Muscle layer of duodenum (tissue), 2 donors: ENCODE data around the gene MORN4.

Experiments
- H3K27ac ChIP-seq: one replicate; pipeline ENCODE4 v1.7.0; 2013; ENCODE audit warnings: mild to moderate bottlenecking, low read length
- H3K27me3 ChIP-seq: one replicate; pipeline ENCODE4 v1.7.0; 2013; ENCODE audit warnings: low read depth, mild to moderate bottlenecking, control low read depth, low read length
- H3K36me3 ChIP-seq, 2 donors: one replicate each; pipeline ENCODE4 v1.7.0; 2013; ENCODE audit warnings: low read length in 2 of 2, control low read depth in 1 of 2, mild to moderate bottlenecking in 1 of 2; ENCODE audit not compliant: insufficient read depth in 2 of 2, control insufficient read depth in 1 of 2
- H3K4me1 ChIP-seq, 2 donors: one replicate each; pipeline ENCODE4 v1.7.0; 2013; ENCODE audit warnings: low read length in 2 of 2, mild to moderate bottlenecking in 2 of 2, control low read depth in 1 of 2, moderate library complexity in 1 of 2; ENCODE audit not compliant: insufficient read depth in 2 of 2, control insufficient read depth in 1 of 2
- H3K4me3 ChIP-seq, 2 donors: one replicate each; pipeline ENCODE4 v1.7.0; 2013; ENCODE audit warnings: low read length in 2 of 2, low read depth in 1 of 2, mild to moderate bottlenecking in 1 of 2
- H3K9me3 ChIP-seq, 2 donors: one replicate each; pipeline ENCODE4 v1.7.0; 2013; ENCODE audit warnings: low read length in 2 of 2, control low read depth in 1 of 2, mild to moderate bottlenecking in 1 of 2; ENCODE audit not compliant: control insufficient read depth in 1 of 2
- donor health status: healthy.

Gene MORN4

DNA sequence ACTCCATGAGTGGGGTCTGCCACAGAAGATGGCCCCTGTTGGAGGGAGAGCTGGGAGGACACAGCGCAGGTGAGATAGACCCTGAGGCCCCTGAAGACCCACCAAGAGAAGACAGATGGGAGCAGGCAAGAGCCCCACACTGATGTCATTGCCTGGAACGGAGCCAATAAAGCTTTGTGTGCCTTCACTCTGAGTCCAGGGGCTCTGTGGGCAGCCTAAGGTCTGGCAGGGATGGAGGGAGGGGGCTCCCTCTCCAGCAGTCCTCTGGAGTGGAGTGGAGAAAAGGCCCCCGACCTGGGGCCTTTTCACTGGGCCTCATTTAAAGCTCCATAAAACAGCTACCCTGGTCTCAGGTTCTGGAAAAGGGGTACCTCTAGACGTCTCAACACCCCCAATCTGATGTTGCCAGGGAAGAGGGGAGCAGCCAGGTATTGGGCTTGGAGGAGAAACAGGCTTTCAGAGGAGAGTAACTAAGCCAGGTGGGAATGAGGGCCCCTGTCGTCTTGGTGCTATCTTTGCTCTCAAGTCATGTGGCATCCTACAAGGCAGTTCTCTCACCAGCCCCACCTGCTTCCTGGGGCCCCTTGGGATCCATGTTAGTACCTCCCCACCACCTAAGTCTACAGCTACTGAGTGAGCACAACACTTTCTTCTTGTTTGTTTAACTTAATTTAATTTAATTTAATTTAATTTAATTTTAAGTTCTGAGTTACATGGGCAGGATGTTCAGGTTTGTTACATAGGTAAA lies 42.4 kb downstream of the MORN4 start:
- Histone ChIP-seq H3K4me1 (no peaks in the 10 kb centered on the region), H3K9me3 (no peaks in the 10 kb centered on the region), H3K4me3 (no peak overlapping the region), H3K27me3 (no peaks in the 10 kb centered on the region), H3K27ac (no peak overlapping the region), H3K36me3 (no peaks in the 10 kb centered on the region)

DNA sequence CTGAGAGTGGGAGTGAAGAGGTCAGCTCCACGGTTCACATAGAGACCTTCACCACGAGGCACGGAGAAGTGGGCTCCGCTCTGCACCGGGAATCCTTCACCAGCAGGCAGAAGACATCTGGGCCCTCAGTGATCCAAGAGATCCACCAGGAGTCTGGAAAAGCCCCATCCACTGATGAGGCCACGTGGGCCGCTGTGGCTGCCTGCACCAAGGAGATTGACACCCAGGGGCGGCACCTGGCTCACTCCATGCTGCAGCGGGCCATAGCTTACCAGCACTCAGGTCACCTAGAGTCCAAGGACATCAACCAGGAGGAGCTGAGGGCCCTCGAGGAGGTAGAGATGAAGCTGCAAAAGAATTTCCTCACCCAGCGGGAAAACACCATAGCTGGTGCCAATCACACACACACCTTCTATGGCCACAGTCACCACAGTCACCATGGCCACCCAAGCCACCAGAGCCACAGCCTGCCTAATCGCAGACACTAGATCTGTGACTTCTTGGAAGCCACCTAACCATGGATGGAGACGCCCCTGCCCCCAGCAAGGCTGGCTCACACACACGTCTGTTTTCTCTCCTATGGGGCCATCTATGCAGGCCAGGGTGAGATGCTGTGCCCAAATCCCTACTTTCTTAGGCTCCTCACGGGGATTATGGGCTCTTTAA lies 43.1 kb downstream of the MORN4 start:
- Histone ChIP-seq H3K27me3 (no peaks in the 10 kb centered on the region), H3K36me3 (no peaks in the 10 kb centered on the region), H3K4me1 (no peaks in the 10 kb centered on the region), H3K4me3 (no peak overlapping the region), H3K27ac (no peak overlapping the region), H3K9me3 (no peaks in the 10 kb centered on the region)

DNA sequence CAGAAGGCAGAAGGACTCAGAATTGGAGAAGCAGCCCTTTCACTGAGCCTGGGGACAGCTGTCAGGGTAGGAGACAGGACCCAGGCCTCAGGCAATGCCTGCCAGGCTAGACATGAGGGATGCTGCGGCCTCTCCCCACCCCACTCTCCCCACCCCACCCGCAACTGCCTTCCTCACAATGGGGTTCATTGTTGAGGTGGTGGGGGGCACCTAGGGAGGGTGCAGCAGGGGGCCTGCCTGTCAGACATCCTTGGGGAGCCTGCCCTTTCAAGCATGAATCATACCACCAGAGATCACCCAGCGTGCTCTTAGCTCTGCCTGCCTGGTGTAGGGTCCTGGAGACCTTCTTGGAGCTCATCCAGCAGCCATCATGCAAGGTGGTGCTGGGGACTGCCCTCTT lies 43.8 kb downstream of the MORN4 start, which contains the start of gene C10orf62:
Gene C10orf62, plus strand, starts transcription at position 243 of the 400 bp plus-strand sequence. CDS start 177 bp downstream, outside the sequence.
- Histone ChIP-seq H3K27ac (no peak within 1 kb of the TSS), H3K4me3 (no peak within 1 kb of the TSS)

DNA sequence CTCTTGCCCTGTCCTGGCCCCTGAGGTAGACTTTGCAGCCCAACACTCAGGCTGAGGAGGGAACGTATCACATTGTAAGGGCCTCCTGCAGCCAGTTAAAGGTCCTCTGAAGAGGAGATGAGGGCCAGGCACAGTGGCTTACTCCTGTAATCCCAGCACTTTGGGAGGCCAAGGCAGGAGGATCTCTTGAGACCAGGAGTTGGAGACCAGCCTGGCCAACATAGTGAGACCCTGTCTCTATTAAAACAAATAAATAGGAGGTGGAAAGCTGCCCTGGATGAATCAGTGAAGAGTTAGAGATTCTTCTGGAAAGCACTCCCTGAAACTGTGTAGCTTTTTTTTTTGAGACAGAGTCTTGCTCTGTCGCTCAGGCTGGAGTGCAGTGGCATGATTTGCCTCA lies 46.1 kb downstream of the MORN4 start:
- Histone ChIP-seq H3K27me3 (no peaks in the 10 kb centered on the region), H3K9me3 (no peaks in the 10 kb centered on the region), H3K4me1 (no peaks in the 10 kb centered on the region), H3K36me3 (no peaks in the 10 kb centered on the region), H3K27ac (no peak overlapping the region), H3K4me3 (no peak overlapping the region)

More for the DNA sequence above, 43.8 kb downstream of the MORN4 start, which contains the start of gene C10orf62:
- Histone ChIP-seq H3K4me1 (no peaks in the 10 kb centered on the region), H3K9me3 (no peaks in the 10 kb centered on the region), H3K36me3 (no peaks in the 10 kb centered on the region), H3K27me3 (no peaks in the 10 kb centered on the region)

DNA sequence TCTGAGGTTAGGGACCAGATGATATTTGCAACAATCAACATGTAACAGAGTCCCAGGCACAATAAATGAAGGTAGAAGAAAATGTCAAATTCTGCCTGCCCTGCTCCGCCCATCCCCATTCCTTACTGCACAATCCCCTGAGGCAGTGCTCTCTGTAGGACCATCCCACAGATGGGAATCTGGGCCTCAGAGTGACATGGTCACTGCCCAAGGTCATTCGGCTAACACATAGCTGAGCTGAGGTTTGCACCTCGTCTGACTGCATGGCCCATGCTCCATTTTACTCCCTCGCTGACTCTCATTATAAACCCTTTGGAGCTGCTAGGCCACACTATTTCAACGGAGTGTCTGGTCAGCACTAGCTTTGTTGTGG lies 47.9 kb downstream of the MORN4 start:
- no peak overlapping the region for H3K27ac ChIP-seq
- no peaks in the 10 kb centered on the region for H3K9me3 ChIP-seq
- H3K36me3 ChIP-seq = no peaks in the 10 kb centered on the region
- H3K27me3 ChIP-seq = no peaks in the 10 kb centered on the region
- no peaks in the 10 kb centered on the region for H3K4me1 ChIP-seq
- H3K4me3 ChIP-seq = no peak overlapping the region

DNA sequence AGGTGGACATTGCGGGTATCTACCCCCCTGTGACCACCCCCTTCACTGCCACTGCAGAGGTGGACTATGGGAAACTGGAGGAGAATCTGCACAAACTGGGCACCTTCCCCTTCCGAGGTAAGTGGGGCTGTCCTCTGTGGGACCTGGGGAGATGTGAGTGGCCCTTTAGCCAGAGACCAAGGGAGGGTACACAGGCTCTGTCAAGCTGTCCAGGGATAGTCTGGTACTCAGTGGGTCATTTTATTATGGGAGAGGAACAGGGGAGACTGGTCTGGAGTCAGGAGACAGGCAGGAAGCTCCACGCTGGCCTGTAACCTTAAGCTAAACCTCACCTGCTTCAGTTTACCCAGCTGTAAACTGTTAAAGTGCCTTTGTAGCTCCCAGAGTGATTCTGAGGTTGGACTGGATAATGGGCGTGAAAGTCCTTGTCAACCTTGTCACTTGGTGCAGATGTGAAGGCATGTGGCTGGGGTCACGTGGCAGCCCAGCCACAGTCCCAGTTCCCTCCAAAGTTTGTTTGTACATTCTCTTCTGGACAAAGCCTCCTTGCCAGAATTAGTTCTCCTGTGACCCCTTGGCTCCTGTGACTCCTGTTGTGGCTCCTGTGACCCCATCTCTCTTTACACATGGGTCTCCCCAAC lies 48.4 kb downstream of the MORN4 start:
- Histone ChIP-seq H3K27me3 (no peaks in the 10 kb centered on the region), H3K4me3 (no peak overlapping the region), H3K27ac (no peak overlapping the region), H3K9me3 (no peaks in the 10 kb centered on the region), H3K36me3 (no peaks in the 10 kb centered on the region), H3K4me1 (no peaks in the 10 kb centered on the region)

DNA sequence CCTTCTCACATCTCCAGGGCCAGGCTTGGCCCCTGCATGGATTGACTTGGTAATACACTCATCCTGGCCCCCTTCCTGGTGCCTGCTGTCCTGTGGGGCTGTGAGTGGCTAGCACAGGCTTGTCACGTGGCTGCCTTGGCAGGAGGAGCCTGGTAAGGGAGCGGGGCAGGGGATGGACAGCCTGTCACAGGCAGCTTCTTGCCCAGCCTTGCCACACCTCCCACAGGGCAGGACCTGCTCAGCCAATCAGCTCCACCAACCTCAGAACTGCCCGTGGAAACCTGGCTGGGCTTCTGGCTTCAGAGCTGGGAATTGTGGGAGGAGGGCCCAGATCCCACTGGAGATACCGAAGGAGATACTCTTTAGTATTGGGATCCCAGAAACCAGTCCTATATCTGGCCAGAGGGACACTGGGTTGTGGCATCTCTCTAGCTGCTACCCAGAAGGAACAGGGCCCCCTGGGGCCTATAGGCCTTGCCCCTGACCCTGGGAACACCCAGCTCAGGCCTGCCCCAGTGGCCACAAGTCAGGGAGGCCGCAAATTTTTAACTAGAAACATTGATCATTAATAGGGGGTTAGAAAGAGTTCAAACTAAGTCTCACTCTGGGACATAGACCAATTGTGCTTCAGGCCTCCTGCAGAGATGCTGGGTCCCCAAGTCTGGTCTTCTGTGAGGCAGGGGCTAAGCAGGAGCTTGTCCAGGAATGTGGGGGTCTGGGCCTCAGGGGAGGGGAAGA lies 49.1 kb downstream of the MORN4 start, which contains the start of gene HOGA1:
Gene HOGA1, plus strand, starts transcription at position 330 of the 738 bp plus-strand sequence. Its CDS starts 315 bp downstream, at position 645.
- H3K4me3 ChIP-seq = no peak within 1 kb of the TSS
- H3K36me3 ChIP-seq = no peaks in the 10 kb centered on the region
- no peaks in the 10 kb centered on the region for H3K4me1 ChIP-seq
- H3K27me3 ChIP-seq = no peaks in the 10 kb centered on the region
- H3K9me3 ChIP-seq = no peaks in the 10 kb centered on the region
- H3K27ac ChIP-seq = no peak within 1 kb of the TSS

DNA sequence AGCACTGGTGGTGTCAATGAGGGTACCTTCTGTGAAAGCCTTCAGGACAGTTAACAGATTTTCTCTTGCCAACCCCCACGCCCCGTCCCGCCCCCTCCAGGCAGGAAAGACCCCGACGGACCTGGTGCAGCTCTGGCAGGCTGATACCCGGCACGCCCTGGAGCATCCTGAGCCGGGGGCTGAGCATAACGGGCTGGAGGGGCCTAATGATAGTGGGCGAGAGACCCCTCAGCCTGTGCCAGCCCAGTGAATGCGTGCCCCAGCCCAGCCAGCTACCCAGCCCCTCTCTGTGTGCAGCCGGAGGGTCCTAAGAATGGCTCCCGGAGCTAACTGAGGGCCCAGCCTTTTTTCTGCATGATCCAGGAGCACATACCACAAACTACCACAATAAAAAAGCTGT lies 49.8 kb downstream of the MORN4 start:
- H3K4me3 ChIP-seq = no peak overlapping the region
- no peaks in the 10 kb centered on the region for H3K4me1 ChIP-seq
- H3K27ac ChIP-seq = no peak overlapping the region
- H3K9me3 ChIP-seq = no peaks in the 10 kb centered on the region
- no peaks in the 10 kb centered on the region for H3K27me3 ChIP-seq
- no peaks in the 10 kb centered on the region for H3K36me3 ChIP-seq

DNA sequence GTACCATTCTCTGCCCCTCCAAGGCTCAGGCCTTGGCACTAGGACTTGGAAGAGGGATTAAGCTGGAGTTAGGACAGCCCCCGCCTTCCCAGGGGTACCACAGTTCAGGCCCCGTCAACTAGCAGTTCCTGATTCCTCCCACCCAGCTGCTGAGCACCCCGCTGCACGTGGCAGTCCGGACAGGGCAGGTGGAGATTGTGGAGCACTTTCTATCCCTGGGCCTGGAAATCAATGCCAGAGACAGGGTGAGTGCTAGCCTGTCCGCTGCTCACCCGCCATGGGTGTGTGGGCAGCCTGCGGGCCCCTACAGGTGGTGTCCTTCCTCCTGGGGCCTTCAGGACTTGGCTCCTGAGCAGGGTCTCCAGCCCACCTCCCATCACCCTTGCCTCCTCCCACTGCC lies 51.1 kb downstream of the MORN4 start:
- Histone ChIP-seq H3K36me3 (no peaks in the 10 kb centered on the region), H3K27ac (no peak overlapping the region), H3K4me1 (no peaks in the 10 kb centered on the region), H3K9me3 (no peaks in the 10 kb centered on the region), H3K27me3 (no peaks in the 10 kb centered on the region), H3K4me3 (no peak overlapping the region)

DNA sequence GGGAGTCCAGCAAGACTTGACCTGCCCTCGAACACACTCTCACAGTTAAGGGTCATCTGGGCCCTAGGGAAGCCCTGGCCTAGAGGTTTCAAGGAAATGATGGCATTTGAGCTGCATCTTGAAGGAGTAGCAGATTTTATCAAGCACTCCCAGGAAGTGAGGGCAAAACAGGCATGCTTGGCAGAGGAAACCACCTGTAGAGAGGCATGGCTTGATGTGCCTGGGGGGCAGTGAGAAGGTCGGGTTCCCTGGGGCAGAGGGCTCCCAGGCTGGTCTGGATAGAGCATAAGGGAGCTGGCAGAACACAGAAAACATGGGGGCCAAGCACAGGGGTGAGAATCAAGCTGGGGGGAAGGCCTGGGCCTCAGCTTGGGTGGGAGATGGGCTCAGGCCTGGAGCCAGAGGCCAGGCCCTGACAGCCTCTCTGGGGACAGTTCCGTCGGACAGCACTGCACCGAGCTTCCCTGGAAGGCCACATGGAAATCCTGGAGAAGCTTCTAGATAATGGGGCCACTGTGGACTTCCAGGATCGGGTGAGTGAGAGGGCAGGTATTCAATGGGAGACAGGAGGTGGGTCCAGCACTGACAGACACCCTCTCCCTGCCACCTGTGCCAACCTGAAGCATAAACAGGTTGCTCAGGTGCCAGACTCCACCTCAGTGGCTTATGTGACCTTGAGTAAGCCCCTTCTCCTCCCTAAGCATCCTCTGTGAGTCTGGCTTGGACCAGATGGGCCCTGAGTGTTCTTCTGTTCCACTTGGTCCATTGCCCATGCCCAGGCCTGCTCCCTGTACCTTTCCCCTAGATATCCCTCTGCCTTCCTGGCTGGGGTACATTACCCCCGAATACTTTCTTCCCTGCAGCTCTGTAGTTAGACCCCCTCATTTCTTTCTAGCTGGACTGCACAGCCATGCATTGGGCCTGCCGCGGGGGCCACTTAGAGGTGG lies 52.6 kb downstream of the MORN4 start:
- no peaks in the 10 kb centered on the region for H3K27me3 ChIP-seq
- H3K36me3 ChIP-seq = no peaks in the 10 kb centered on the region
- no peaks in the 10 kb centered on the region for H3K4me1 ChIP-seq
- no peak overlapping the region for H3K27ac ChIP-seq
- no peak overlapping the region for H3K4me3 ChIP-seq
- H3K9me3 ChIP-seq = no peaks in the 10 kb centered on the region
